Measurements from ENCODE around the gene SVIP.

The SVIP gene

DNA sequence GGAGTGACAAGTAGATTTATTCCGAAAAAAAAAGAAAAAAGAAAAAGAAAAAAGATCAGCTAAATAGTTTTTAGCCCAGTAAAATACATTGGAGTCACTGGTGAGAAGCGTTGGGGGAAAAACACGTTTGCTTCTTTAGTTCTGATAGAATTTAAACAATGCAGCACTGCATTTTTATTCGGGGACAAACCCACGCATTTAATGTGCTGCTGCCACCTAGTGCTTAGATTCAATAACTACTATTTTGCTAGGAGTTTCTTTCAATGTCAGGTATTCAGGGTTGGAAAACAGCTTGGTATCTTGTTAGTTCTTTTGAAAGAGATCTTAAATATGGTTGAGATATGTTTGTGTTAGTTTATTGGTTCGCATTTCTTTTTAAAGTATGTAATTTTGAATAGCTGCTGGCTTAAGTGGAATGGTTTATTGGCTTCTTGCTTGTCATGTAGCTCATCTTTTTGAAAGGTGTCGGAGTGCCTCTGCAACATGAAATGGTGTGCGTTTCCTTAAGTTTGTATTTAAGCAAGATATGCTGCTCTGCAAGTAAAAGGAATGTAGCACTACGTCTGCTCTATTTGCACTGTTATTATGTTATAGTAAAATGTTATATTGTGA, 41.9 kb downstream of the SVIP start:
- DNase-seq = peak; percentile 6

DNA sequence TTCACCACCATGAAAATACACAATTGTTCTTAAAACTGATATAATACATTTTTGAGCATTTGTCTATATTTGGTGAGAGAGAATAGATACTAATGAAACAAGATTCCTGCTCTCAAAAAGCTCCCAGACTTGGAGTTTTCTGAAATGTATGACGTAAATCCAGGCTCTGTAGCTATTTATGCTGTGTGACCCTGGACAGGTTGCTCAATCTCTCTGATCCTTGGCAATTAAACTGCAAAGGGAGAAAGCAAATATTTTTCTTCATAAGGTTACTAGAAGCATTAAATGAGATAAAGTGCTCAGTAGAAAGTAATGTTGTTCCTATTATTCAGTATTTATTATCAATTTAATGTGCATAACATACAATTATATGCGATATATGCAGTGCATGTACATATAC, 42.5 kb downstream of the SVIP start:
- no peak for DNase-seq

DNA sequence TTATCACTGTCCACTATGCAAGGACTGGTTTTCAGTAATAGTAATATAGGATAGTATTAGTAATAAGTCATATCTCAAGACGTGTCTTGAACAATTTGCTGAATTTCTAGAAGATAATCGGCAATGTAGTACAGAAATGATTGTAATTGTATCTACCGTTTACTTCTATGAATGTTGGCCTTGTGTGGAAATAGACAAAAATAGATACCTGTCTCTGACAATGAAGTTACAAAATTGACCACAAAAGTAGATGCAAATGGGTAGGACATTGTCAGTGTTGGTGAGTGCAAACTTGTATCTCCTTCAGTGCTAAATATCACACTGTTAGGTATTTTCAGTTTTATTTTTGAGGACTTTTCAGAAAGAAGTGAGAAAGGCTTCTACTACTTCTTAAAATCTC, 43.1 kb downstream of the SVIP start:
- DNase-seq = no peak

DNA sequence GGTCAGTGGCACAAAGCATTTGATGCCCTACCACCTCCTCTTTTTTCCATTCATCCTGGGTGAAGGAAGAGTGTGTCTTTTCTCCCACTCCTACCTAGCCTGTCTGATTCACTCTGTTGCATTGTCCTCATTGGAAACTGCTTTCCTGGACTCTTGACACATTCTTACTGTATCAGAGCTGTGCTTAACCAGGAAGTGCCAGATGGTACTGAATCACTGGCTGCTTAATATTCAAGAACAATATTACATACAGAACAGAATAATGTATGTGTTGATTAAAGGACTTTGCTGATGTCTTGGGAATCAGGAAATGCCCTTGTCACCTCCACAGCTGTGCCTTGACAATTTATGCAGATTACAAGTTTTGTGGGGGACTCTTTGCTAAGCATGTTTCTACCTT, 44.4 kb downstream of the SVIP start:
- no peak for DNase-seq

DNA sequence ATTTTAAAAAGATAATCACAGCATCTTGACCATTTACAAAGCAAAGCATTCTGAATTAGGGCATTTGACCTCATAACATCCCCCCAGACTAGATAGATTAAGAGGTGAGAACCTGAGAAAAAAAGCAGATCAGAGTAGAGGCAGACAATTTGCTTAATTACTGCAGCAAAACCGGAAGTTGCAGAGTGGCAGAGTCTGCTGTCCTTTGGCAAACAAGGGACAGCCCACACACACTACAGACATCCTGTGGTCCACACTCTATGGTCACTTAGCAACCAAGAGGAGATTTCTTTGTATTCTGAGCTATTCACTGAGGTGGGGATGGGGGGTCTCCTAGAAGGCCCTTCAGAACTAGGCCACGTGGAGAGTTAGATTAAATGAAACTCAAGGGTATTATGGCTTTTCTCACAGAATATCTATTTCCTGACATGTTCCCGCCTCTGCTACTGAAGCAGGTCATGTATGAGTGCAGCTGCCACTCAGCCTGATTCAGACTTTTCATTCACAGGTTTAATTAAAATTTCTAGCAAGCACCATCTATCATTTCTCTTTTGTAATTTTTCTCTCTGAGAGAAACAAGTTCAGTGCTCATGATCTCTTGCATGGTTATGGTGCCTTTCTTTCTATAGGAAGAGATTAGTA, 48.5 kb downstream of the SVIP start:
- DNase-seq = no peak

DNA sequence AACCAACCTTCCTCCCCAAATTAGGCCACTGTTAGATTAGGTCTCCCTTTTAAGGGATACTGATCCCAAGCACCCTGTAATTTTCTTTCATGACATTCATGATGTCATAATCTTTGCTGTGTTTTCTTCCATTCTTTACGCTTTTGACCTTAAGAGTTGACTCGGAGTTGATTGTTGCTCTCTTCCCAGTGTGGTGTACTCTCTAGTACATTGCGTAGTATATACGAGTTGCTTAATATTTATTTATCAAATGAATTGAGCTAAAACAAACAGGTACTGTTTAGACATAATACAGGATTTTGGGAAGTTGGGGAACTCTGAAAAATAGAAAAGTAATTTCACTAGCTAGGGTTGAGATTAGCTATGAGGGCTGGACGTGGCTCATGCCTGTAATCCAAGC, 49.8 kb downstream of the SVIP start:
- DNase-seq = no peak

DNA sequence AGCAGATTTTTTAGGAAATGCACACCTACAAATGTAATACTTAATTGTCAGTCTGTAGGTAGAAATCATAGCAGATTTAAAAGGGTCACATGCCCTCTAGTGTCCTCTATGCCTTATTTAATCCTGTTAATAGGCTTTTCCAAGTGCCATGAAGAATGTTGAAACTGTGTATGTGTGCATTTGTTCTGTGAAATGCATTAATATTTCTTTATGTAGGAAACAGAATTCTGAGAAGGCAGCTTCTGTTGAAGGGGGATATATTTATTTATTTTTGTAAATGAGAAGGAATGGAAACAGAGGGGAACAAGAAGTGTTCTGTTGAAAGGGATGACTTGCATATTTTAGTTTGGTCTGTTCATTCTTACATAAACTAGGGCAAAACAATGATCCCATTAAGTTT, 51.0 kb downstream of the SVIP start:
- no peak for DNase-seq

DNA sequence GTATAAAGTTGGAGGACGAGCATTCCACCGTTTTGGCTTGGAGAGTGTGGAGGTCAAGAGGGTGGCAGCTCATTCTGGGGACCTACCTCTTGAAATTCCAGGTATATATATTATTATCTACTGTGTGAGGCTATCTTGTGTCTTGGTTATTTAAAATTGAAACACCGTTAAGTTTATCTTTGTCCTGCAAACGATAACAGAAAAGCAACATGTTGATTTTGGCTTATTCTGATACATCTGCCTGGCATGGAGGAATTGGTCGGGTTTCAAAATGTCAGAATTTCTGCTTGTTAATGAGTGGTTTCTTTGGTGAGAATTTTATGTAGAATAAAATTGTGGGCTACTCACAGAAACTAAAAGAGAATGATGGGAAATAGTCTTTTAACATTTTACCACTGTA, 54.4 kb downstream of the SVIP start:
- no peak for DNase-seq

DNA sequence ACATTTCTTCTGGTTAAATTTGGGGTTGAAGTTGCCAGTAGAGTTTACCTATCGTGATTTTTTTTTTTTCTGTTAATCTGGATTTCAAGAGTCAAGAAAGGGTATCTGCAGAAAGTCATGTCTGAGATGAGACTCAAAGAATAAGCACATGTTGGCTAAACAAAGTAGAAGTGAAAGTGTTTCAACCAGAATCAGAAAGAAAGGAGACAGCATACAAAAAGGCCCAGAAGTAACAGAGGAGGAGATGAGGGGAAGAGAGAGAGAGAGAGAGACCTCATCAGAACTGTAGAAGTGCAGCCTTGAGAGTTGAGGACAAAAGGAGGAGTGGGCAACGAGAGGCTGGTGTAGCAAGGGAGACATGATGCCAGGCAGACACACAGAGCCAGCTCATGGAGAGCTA, 54.9 kb downstream of the SVIP start:
- no peak for DNase-seq

DNA sequence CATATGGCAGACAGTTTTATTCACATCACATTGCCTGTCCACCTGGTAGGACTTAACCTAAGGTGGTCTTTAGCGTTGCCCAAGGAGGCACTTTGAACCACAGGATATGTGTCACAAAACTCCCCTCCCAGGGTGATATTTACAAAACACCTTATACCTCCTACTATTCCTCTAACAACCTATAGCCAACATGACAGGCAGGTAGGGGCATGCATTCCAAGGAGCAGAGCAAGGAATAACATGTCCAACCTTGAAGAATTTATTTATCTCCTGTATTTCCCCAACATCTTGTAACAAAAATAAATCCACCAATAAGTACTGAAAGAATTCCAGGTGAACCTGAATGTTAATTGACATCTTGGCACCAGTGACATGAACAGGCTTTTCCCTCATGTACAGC, 60.5 kb downstream of the SVIP start:
- DNase-seq = no peak

Measured in activated naive CD4-positive, alpha-beta T cell treated with Interleukin-2 at 50 U/mL for 16 hours (primary cell).